PC-9 (cell line): ENCODE measurements around the gene BEND3. TPM values are rescaled to one million over a fixed set of nuclear protein-coding genes. Genes with fewer than 3 reads are reported as not detected.

Experiments used
- BruUV-seq: library from RNA; stranded (reverse); fragments of 400-500 nt; replicated peaks from 2 replicates; lab custom pipeline; 2021; lab: Mats Ljungman, UMichigan
- CTCF ChIA-PET: fragments of 300-600 bp; sonication (Branson Sonifier 250); formaldehyde crosslinking; loops from one replicate; lab custom pipeline; 2022; ENCODE audit warnings: antibody characterized with exemption; lab: Charles Lee
- POLR2A ChIA-PET: fragments of 300-600 bp; sonication (Branson Sonifier 250); formaldehyde crosslinking; loops from one replicate; lab custom pipeline; 2022; ENCODE audit warnings: antibody characterized with exemption; ENCODE audit not compliant: unreplicated experiment; lab: Charles Lee
- DNase-seq, 2 experiments: peaks; one replicate each; pipeline versions ENCODE4 v3.0.0 to v3.0.0-alpha.2; 2015 to 2022; ENCODE audit warnings: mixed read lengths in 1 of 2
- H2AFZ ChIP-seq: fragments of 200-600 bp; sonication (generic); 2 replicates; pipeline ENCODE4 v1.8.1; 2017; ENCODE audit warnings: antibody characterized with exemption
- H3F3A ChIP-seq: fragments of 200-600 bp; sonication (generic); 2 replicates; pipeline ENCODE4 v1.8.1; 2017; ENCODE audit warnings: antibody characterized with exemption, mild to moderate bottlenecking, low read depth; ENCODE audit not compliant: insufficient read depth
- H3K27ac ChIP-seq: fragments of 200-600 bp; sonication (generic); 2 replicates; pipeline ENCODE4 v1.6.1; 2016; ENCODE audit warnings: mixed run types
- H3K27me3 ChIP-seq: fragments of 200-600 bp; sonication (generic); 2 replicates; pipeline ENCODE4 v1.6.1; 2016; ENCODE audit warnings: low read depth, mixed run types; ENCODE audit not compliant: insufficient read depth
- H3K36me3 ChIP-seq: fragments of 200-600 bp; sonication (generic); 2 replicates; pipeline ENCODE4 v1.6.1; 2016; ENCODE audit warnings: low read depth, mixed run types
- H3K4me1 ChIP-seq: fragments of 200-600 bp; sonication (generic); replicated peaks from 2 replicates; pipeline ENCODE4 v1.6.1; 2016; ENCODE audit warnings: mixed run types; ENCODE audit not compliant: insufficient read depth
- H3K4me2 ChIP-seq: fragments of 200-600 bp; sonication (generic); 2 replicates; pipeline ENCODE4 v1.6.1; 2017; ENCODE audit warnings: mixed run types
- H3K4me3 ChIP-seq: fragments of 200-600 bp; sonication (generic); 2 replicates; pipeline ENCODE4 v1.6.1; 2016; ENCODE audit warnings: mixed run types
- H3K79me2 ChIP-seq: fragments of 200-600 bp; sonication (generic); 2 replicates; pipeline ENCODE4 v1.6.1; 2017; ENCODE audit warnings: low read depth, mixed run types
- H3K9me2 ChIP-seq: fragments of 200-600 bp; sonication (generic); 2 replicates; pipeline ENCODE4 v1.8.1; 2017; ENCODE audit warnings: mild to moderate bottlenecking; ENCODE audit not compliant: insufficient read depth
- H3K9me3 ChIP-seq: fragments of 200-600 bp; sonication (generic); 2 replicates; pipeline ENCODE4 v1.8.1; 2016; ENCODE audit warnings: low read depth; ENCODE audit not compliant: insufficient read depth
- H4K20me1 ChIP-seq: fragments of 200-600 bp; sonication (generic); 2 replicates; pipeline ENCODE4 v1.8.1; 2017; ENCODE audit not compliant: insufficient read depth
- CTCF ChIP-seq: fragments of 200-600 bp; sonication (generic); conservative IDR thresholded peaks from 2 replicates; pipeline ENCODE4 v1.6.1; 2017; ENCODE audit warnings: mixed run types, antibody characterized with exemption, mild to moderate bottlenecking, moderate library complexity
- EZH2 ChIP-seq: fragments of 200-600 bp; sonication (generic); IDR thresholded peaks from 2 replicates; pipeline ENCODE4 v1.8.0; 2017; ENCODE audit warnings: antibody characterized with exemption, low read depth
- intact Hi-C: fragments of 100-400 bp; cut with micrococcal nuclease; formaldehyde crosslinking; loops from one replicate; pipeline ENCODE4 v1.10.0; 2022; ENCODE audit not compliant: unreplicated experiment
- total RNA-seq: library from RNA; stranded (reverse); gene quantifications from 2 replicates; pipeline ENCODE4 v1.2.3, GENCODE V29; 2021

Gene BEND3
- total RNA-seq, 1 experiment from 2014 or later, result 3.4 TPM

GRCh38 chr6:107152638-107153430, 37.5 kb upstream of the BEND3 start:
- no TSS peak for BruUV-seq
- DNase-seq, result no peak
- POLR2A ChIA-PET, result no interaction called here

GRCh38 chr6:107144666-107145065, 29.4 kb upstream of the BEND3 start:
- Histone ChIP-seq H3K4me2 (0 out of 2 replicates have a peak overlapping the region, but pooled peaks have one; percentile 5), H3K27ac (no peak overlapping the region), H2AFZ (no peak overlapping the region), H3K27me3 (no peaks in the 10 kb centered on the region), H3K9me2 (no peaks in the 10 kb centered on the region), H3F3A (peaks cover 6% of the 10 kb centered on the region), H3K36me3 (no peaks in the 10 kb centered on the region), H3K4me1 (peaks cover 12% of the 10 kb centered on the region), H3K4me3 (no peak overlapping the region), H4K20me1 (no peaks in the 10 kb centered on the region), H3K79me2 (no peaks in the 10 kb centered on the region), H3K9me3 (no peaks in the 10 kb centered on the region)
- intact Hi-C loops, result loop anchor here (5.0 kb wide), 1 partner anchor 313 kb away; the partner anchor contains the start of gene PDSS2
- ChIA-PET CTCF (no interaction called here), POLR2A (interaction anchor here (0.6 kb wide), 1 partner anchor 241 kb away, joined by 12 read pairs; no protein-coding TSS in a partner anchor)
- DNase-seq, result peak; percentile 14 to 69
- no TSS peak for BruUV-seq
- TF ChIP-seq CTCF, result no peak
- no peak for TF ChIP-seq EZH2

More at GRCh38 chr6:107152638-107153430, 37.5 kb upstream of the BEND3 start:
- TF ChIP-seq EZH2, result no peak
- no peak for TF ChIP-seq CTCF
- H3K36me3 ChIP-seq, result no peaks in the 10 kb centered on the region
- no peak overlapping the region for H3K4me2 ChIP-seq
- CTCF ChIA-PET, result no interaction called here
- no peaks in the 10 kb centered on the region for H3K27me3 ChIP-seq
- H3K9me2 ChIP-seq, result no peaks in the 10 kb centered on the region
- no peaks in the 10 kb centered on the region for H4K20me1 ChIP-seq
- no peaks in the 10 kb centered on the region for H3K9me3 ChIP-seq
- no peaks in the 10 kb centered on the region for H3K79me2 ChIP-seq
- H3K4me1 ChIP-seq, result no peaks in the 10 kb centered on the region
- H3K27ac ChIP-seq, result no peak overlapping the region
- H2AFZ ChIP-seq, result no peak overlapping the region
- H3F3A ChIP-seq, result no peaks in the 10 kb centered on the region
- no peak overlapping the region for H3K4me3 ChIP-seq
- intact Hi-C loops, result no loop called here

GRCh38 chr6:107144014-107144413, 28.7 kb upstream of the BEND3 start:
- no peaks in the 10 kb centered on the region for H3K9me3 ChIP-seq
- intact Hi-C loops, result loop anchor here (5.0 kb wide), 1 partner anchor 313 kb away; the partner anchor contains the start of gene PDSS2

More at GRCh38 chr6:107144014-107144413, 28.7 kb upstream of the BEND3 start:
- Histone ChIP-seq H2AFZ (no peak overlapping the region), H3F3A (peaks cover 6% of the 10 kb centered on the region), H3K27me3 (no peaks in the 10 kb centered on the region), H3K79me2 (no peaks in the 10 kb centered on the region), H3K4me2 (peak overlapping the region; percentile 5; the same call in 1 of the 2 replicates), H3K9me2 (no peaks in the 10 kb centered on the region), H4K20me1 (no peaks in the 10 kb centered on the region), H3K27ac (no peak overlapping the region), H3K4me1 (peaks cover 12% of the 10 kb centered on the region), H3K36me3 (no peaks in the 10 kb centered on the region), H3K4me3 (no peak overlapping the region)
- TF ChIP-seq CTCF (no peak), EZH2 (no peak)
- ChIA-PET POLR2A (no interaction called here), CTCF (no interaction called here)
- no peak for DNase-seq
- BruUV-seq, result no TSS peak
